Muscle of arm (tissue), 12 donors: ENCODE data around the gene CTNND2. TPM values are rescaled to one million over a fixed set of nuclear protein-coding genes. Genes with fewer than 3 reads are reported as not detected.
"Not testable (repeated sequence)": the region's sequence is repeated elsewhere in the genome, so short reads cannot be mapped to it uniquely, and the experiment has no call there.

ENCODE experiments used
- DNase-seq: peaks from one replicate; pipeline ENCODE4 v3.0.0-alpha.2; 2013
- polyA plus RNA-seq, 12 donors: library from polyadenylated mRNA; unstranded; fragments of 120-200 nt; gene quantifications; one replicate each; pipeline ENCODE4 v1.2.1, GENCODE V29; 2013; ENCODE audit not compliant: insufficient read length in 12 of 12

CTNND2 gene
- polyA plus RNA-seq, 12 donors: 0.45 to 2.2 (median 0.82) TPM; not detected in 2

DNA sequence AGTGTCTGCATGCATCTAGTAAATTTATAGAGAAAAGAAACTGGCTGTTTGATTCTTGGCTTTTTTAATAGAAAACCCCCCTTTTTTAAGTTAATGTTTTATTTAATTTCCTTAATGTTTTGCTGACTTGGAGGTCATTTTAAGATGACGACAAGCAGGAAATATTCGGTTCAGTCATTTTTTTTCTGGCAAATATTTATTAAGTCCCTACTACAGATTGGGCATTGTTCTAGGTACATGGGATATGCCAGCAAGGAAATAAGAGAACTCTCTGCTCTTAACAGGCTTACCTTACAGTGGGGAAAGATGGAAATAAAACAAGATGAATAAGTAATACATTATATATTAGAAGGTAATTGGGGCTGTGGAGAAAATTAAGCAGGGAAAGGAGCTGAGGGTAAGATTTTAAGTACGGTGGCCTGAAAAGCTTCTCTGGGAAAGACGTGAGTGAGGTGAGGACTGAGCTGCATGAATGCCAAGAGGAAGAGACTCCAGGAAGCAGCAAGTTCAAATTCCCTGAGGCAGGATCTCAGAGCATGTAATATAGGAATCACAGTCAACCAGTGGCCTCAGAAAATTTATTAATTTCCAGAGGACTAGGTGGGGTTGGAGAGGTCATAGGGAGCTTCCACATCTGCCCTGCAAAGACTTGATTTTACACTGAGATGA, 827.2 kb downstream of the CTNND2 start:
- DNase-seq: no peak

DNA sequence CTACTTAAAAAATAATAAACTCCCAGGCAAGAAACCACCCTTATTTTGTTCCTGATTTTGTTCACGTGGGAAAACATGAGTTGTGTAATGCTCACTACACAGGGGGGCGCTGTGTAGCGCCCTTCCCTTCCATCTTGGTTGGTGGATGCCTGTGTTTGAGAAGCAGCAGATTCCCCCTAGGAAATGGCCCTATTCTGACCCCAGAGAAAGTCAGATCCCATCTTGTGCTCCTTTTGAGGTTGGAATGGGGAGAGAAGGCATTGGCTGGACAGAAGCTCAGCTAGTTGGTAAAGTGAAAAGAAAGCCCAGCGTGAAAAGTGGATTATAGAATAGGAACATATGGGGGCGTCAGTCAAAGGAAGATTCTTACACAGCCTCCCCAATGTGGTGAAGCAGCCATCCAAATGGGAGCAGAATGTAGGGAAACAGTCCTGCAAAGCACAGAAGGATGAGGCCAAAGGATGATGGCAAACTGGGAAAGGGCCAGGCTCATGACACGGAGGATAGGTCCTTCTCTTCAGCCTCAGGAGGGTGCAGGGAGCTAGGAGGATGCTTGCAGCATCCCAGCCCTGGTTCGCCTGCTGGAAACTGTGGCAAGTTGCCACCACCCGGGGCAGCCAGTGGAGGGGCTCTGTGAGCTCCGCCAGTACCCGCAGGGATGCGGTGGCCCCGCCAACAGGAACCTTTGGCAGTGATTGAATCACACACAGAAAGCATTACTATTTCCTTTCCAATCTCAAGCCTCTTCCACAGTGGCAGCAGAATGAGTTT, 829.0 kb downstream of the CTNND2 start:
- no peak for DNase-seq

DNA sequence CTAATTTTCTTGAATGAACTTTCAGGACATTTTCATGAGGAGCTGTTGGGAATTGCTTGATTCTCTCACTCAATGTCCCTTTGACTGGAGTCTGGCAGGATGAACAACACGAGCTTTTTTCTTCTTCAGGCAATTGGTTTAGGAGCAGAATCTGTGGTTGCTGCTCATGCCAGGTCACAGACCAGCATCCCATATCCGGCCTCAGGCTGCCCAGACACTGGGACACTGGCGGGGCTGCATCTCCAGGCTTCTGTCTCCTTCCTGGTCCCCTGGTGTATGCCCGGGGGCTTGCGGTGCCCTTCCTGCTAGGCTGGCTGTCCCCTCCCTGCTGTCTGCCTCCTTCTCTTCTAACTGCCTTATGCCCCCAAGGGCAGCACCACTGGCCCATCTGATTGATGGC, 831.7 kb downstream of the CTNND2 start:
- DNase-seq: no peak

DNA sequence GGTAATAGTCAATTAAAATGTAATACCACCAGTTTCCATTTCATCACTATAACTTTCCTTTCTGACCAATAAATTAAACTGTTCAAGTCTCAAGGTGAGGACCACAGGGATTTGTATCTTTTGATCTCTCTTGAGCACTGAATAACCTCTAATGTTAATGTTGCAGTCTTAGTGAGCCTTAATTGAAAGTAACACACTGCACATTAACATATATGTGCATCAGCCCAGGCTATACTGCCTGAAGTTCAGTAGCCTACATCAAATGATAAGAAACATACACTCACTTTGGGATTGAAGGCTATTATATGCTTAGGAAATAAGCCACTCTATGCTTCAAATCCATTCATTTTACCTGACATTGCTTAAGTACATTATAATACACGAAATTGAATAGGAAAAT, 832.2 kb downstream of the CTNND2 start:
- DNase-seq: no peak

DNA sequence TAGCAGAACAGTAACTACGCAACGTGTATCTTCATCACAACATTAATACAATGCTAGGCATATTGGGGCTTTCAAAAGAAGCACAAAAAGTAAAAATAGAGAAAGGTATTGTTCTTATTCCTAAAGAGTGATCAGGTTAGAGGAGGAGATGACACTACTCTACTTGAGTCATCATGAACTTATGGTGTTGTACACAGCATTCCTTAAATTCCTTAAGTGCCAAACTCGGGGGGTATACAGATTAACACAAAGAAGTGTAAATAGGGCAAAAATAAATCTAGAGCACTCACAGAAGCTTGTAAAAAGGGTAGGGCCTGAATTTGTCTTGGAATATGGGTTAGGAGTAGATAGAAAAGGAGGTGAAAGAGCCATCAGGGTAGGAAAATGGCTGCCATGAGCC, 835.2 kb downstream of the CTNND2 start:
- DNase-seq: no peak

DNA sequence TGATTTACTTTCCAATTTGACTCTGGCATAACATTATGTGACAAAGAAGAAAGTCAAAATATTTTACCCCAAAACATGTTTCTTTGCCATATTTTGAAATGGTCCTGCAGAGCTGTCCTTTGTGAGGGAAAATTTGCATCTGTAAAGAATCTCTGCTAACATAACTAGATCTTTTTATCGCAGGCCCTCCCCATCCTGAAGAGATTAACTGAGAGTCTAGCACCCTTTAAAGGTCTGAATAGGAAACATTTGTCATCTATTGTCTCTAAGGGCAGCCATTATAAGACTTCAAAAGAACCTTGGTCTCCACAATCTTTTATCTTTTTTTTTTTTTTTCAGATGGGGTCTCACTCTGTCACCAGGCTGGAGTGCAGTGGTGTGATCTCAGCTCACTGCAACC, 838.5 kb downstream of the CTNND2 start:
- not testable (repeated sequence) for DNase-seq

DNA sequence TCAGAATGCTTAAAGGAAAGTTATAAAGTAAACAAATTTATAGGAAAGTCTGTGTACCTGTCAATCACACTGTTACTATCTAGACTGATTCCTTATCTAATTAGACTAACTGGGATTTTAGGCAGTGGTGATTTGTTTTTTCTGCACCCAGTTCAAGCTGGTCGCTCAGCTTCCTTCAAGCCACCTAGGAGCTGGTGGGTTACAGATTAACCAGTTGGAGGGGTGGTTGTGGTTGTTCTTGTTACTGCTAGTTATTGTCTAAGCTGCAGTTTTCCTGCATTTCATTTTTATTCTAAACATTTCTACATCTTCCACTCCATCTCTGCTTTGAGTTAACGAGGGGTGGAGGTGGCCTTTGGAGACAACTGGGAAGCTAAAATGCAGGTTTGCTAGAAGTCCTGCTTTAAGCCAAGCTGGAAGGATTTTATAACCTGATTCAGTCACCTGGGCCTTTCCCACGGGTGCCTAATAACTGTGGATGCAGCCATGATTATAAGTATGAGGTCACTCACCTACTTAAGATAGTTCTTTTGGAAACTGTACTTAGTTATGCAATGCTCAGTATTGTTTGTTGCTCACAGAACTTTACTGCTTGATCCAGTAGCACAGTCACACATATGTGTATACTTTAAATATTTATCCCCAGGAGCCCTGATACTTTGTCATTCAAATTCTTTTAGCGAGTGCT, 839.3 kb downstream of the CTNND2 start:
- DNase-seq: no peak

DNA sequence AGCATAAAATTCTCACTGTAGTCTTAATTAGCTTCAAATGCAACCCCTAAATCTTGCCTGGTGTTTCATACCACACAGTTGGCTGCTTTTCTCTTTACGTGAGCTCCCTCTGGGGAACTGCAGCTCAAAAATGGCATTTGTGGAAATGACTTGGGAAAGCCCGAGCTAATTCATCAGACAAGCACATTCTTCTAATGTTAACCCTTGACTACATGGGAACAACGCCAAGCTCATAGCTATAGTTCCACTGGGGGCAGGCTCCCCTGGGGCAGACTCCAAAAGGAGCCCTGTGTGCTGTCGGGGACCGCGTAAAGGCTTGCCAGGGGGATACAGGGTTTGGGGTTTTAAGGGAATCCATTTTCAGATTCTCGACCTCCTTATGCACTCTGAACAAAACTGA, 841.8 kb downstream of the CTNND2 start:
- no peak for DNase-seq

DNA sequence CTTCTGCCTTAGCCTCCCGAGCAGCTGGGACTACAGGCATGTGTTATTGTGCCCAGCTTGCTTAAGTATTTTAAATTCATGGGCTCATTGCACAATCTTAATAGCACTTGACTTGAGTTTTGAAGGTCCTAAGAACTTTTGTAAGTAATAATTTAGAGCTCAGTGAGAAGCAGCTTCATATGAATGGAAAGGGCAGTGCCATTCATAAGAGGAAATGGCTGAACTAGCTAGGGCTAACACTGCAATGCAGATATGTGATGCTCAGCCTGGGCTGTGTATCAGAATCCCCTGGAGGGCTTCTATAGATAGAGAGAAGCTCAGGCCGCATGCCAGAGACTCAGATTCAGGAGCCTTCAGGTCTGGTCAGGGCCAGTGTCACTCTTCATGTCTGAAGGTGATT, 847.7 kb downstream of the CTNND2 start:
- DNase-seq: no peak

DNA sequence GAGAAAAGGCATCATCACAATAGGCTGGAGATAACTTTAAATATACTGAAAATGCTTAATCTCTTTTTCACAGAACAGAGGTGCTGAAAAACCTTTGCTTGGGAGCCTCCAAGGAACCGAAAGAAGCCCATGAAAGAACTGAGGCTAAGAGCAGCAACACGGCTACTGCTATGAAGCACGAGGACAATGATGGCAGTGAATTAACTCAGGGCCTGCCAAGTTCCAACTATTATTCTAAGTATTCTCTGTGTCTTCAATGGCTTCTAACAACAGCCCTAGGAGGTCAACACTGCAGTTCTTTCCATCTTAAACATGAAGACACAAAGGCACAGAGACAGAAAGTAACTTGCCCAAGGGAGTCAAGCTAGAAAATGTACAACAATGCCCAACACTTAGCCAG, 850.2 kb downstream of the CTNND2 start:
- DNase-seq: no peak

DNA sequence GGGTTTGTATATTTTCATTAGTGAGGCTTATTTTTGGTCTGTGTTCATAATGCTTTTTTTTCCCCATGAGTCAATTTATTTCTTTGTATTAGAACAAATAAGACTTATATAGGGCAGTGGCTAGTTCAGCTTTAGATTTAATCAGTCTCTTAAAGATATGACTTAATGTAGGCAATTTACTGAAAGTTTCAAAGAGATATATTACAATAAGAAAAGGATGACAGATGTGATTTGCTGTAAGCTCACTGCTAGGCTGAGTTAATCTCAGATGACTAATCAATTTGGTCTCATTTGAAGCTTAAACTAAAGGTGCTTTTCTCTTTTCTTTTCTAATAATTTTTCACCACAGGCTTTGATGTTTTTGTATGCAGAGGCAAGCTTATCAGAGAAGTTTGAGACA, 851.4 kb downstream of the CTNND2 start:
- DNase-seq: no peak

DNA sequence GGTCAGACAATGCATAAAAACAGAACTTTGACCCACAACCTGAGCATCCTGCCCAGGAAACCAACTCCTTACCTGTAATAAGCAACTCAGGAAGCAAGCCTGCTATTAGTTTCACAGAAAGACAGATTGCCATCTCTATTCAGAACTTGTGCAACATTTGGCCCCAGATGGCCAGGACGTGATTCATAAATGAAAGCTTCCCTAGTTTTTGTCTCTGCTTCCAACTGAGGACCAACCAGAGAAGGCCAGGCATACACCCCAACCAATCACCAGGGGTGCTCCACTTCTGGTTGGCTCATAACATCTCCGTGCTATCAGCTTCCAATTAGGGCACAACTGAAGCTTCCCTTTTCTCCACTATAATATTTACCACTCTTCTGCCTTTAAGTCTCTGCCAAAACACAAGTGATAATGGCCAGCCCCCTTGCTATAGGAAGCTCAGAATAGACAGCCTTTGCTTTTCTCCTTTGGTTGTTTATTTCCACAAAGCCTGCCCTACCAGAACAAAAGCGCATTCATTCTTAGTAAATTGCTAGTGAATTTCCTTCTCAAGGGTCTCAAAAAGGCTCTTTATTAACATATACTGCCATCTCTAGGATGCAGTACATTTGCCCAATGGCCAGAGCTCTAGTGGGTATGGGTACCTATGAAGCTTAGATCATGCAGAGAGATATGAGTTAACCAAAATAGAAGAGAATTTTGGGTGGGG, 853.5 kb downstream of the CTNND2 start:
- no peak for DNase-seq

DNA sequence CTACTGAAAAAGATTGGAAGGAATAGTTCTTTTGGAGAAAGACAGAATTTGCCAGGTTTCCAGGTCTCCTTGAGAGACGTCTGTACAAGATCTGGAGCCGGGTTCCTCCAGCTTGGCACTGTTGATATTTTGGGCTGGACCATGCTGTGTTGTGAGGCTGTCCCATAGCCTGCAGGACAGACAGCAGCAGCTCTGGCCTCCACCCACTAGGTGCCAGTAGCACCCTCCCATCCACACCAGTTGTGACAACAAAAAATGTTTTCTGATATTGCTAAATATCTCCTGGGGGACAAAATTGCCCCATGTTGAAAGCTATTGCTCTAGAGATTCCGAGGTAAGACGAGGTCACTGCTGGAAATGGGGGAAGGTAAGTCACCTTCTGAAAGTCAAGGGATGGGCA, 855.5 kb downstream of the CTNND2 start:
- no peak for DNase-seq

DNA sequence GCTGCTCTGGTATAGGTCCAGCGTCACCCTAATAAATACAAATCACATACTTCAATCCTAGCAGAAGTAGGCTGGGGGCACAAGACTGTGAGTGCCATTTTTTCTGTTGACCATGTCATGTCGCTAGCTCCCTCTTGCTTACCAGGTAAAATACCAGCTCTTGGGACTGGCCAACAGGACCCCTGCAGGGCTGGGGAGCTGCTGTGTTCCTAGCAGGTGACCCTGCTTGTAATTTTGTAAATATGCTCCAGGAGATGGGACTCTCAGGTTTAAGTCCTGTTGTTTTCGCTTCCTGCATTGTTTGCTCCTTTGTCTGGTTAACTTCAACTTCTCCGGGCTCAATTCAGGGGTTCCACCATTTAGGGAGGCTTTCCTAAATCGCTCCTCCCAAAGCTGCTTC, 856.6 kb downstream of the CTNND2 start:
- DNase-seq: no peak

DNA sequence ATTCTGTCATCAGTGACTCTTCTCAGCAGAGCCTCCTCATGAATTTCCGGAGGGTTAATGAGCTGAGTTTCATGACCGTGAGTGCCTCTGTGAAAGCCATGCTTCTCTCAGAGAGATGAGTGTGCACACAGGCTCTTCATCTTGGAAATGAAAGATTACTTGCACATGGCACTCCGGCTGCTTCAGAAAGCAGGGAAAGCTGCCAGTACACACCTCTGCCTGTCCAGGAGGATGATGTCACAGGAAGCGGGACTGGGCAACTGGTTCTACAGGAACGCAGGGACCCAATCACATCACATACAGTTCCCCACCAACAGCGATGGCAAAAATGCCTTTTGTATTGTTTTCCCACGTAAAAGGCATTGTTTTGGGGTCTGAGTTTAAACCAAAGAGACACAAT, 857.2 kb downstream of the CTNND2 start:
- no peak for DNase-seq

DNA sequence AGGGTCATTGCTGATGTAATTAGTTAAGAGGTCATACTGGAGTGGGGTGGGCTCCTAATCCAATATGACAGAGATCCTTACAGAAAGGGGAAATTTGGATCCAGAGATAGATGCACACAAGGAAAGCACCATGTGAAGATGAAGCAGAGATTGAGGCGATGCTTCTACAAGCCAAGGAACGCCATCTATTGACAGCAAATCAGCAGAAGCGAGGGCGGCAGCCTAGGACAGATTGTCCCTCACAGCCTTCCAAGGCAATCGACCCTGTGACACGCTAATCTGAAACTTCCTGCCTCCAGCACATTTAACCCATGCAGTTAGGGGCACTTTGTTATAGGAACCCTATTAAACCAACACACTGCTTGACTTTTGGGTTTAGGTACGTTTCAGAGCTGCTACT, 858.1 kb downstream of the CTNND2 start:
- DNase-seq: no peak

DNA sequence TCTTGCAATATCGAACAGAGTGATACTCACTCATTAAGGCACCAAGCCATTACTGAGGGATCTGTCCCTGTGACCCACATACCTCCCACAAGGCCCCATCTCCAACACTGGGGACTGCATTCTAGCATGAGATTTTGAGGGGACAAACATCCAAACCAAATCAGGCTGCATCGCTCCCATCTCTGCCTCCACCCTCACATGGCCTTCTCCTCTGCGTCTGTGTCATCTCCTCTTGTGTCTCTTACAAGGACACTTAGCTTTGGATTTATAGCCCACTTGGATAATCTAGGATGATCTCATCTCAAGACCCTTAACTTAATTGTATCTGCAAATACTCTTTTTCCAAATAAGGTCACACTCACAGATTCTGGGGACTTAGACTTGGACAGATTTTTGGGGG, 858.8 kb downstream of the CTNND2 start:
- DNase-seq: no peak

DNA sequence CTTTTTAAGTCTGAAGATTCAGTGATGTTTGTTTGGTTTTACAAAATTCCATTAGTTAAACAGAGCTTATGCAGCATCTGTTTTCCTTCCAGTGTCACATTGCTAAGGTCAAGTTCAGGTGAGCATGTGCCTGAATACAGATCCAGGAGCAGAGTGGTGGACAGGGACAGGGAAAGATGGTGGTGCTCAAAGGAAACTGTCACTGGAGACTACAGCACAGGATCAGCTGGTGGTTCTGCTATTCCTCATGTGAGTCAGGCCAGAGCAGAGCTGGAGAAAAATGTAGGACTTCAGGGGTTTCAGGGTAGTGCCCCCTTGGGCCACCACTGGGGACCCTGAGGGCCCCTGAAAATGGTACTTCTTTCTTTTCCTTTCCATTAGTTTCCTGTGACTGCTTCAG, 859.7 kb downstream of the CTNND2 start:
- no peak for DNase-seq

DNA sequence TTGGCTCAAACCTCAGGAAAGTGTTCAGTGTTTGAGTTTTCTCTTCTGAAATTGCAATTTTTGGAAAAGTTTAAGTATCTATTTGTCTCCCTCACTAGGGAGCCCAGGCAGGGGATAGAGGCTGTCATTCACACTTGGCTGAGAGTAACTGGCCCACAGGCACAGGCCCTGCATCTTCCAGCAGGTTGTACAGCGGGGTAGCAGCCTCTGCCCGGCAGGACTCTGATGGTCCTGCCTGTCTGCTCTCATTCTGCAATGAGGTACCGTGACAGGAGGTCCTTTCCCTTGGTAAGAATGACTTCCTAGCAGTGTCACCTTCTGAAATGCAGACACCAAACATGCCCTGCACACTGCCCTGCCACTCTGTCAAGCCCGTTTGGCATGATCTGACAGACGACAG, 860.4 kb downstream of the CTNND2 start:
- DNase-seq: no peak

DNA sequence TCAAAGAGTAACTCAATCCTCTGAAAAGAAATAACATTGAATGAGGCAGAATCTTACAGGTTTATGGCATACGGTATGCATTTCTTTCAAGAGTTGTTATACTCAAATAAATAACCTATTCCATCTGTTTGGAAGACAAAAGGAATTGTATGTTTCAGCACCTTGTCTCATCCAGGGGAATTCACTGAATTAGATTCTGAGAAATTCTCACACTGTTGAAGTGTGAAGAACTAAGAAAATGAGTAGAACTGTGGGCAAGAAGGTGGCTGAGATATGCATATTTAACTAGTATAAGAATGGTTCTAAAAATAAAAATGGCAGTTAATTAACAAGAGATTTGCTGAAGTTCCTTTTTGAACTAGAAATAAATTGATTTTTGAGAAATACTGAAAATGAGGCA, 863.9 kb downstream of the CTNND2 start:
- DNase-seq: no peak

DNA sequence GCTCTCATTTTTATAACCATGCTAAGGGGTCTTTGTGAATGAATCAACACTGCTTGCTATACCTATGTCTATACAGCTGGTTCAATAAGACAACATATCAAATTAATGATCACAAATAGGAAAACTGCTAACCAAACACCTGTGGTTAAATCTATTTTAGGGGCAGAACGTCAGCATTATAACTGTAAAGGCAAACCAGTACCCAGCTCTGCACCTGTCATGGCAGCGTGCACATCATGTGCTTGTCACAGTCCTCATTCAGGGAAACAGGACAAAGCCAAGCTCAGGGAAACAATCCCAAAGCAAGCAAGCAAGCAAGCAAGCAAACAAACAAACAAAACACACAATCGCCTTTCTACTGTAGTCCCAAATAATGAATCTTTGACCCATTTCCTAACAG, 865.5 kb downstream of the CTNND2 start:
- DNase-seq: no peak

DNA sequence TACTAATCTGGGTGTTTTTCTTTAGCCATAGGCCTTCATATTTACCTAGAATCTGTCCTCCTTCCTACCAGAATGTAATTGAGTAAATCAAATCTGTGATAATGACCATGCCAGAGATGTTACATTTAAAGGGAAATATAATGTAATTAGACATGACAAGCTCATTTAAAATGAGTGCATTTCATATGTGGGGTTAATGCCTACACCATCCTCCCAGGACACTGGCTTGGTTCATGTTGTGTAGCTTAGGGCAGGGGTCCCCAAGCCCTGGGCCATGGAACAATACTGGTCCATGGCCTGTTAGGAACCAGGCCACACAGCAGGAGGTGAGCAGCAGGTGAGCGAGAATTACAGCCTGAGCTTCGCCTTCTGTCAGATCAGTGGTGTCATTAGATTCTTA, 866.3 kb downstream of the CTNND2 start:
- DNase-seq: no peak

DNA sequence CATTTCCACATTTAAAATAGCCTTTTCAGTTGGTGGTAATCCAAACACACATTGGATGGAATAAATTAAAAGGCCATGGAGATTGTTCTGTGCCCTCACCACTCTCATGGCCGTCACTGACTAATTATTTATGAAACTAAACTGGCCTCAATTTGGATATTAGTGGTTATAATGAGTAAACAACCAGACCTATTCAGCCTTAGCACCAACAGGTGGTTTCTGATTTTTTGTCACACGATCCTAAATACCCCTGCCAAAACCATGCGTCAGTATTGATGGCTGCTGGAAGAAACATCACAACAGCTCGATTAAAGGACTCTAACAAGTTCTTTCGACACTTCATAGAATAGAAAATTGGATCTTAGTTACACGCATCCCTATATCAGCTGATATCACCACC, 867.2 kb downstream of the CTNND2 start:
- no peak for DNase-seq
